ENCODE data around the gene PATL1.

The PATL1 gene

DNA sequence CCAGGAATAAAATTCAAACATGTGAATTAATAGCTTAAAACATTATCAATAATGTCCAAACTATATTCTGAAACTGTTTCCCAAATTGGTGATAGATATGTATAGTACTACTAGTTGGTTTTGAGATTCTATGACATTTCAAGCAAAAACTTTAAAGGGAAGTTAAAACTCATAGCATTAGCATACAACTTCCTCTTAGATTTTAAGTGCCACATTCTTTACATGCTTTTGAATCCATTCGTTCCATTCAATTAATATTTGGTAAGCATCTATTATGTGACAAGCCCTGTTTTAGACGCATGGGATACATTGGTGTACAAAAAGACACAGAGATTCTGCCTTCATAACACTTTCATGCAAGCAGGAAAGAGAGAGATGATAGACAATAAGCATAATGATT, 8.9 kb downstream of the PATL1 start:
- TF ChIP-seq, protein P1, sequence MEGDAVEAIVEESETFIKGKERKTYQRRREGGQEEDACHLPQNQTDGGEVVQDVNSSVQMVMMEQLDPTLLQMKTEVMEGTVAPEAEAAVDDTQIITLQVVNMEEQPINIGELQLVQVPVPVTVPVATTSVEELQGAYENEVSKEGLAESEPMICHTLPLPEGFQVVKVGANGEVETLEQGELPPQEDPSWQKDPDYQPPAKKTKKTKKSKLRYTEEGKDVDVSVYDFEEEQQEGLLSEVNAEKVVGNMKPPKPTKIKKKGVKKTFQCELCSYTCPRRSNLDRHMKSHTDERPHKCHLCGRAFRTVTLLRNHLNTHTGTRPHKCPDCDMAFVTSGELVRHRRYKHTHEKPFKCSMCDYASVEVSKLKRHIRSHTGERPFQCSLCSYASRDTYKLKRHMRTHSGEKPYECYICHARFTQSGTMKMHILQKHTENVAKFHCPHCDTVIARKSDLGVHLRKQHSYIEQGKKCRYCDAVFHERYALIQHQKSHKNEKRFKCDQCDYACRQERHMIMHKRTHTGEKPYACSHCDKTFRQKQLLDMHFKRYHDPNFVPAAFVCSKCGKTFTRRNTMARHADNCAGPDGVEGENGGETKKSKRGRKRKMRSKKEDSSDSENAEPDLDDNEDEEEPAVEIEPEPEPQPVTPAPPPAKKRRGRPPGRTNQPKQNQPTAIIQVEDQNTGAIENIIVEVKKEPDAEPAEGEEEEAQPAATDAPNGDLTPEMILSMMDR (IDR thresholded peaks at IDR 0.05; ENCODE audit: control insufficient read depth, extremely low read depth, insufficient read depth) = no peak
- H3K4me3 ChIP-seq (ENCODE audit: low read depth, low read length) = no peak overlapping the region
- DNase-seq (ENCODE audit: low read depth) = no peak

DNA sequence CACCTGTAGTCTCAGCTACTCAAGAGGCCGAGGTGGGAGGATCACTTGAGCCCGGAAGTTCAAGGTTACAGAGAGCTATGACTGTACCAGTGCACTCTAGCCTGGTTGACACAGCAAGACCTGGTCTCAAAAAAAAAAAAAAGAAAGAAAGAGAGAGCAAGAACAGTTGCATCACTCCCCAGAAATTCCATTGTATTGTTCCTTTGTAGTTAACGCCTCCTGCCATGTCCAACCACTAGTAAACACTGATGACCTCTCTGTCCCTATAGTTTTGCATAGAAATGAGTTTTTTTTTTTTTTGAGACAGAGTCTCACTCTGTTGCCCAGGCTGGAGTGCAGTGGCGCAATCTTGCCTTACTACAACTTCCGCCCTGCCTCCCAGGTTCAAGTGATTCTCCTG, 10.8 kb downstream of the PATL1 start:
- H3K4me3 ChIP-seq (ENCODE audit: low read depth, low read length) = no peak overlapping the region
- no peak for DNase-seq (ENCODE audit: low read depth)
- TF ChIP-seq, protein P1 (IDR thresholded peaks at IDR 0.05; ENCODE audit: control insufficient read depth, extremely low read depth, insufficient read depth) = no peak

DNA sequence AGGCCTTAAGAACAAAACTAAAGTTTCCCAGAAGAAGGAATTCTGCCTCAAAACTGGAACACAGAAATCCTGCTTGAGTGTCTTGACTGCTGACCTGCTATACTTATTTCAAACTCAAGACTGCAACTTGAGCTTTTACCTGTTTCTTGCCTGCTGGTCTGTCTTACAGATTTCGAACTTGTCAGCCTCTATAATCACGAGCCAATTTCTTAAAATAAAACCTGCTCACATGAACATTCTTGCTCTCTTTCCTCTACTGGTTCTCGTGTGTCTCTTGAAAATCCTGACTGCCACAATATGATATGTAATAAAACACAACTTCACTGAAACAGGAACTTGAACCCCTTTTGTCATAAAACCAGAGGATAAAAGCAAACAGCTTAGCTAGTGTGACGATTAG, 13.9 kb downstream of the PATL1 start:
- no peak overlapping the region for H3K4me3 ChIP-seq (ENCODE audit: low read depth, low read length)
- no peak for DNase-seq (ENCODE audit: low read depth)
- TF ChIP-seq, protein P1 (IDR thresholded peaks at IDR 0.05; ENCODE audit: control insufficient read depth, extremely low read depth, insufficient read depth) = no peak

DNA sequence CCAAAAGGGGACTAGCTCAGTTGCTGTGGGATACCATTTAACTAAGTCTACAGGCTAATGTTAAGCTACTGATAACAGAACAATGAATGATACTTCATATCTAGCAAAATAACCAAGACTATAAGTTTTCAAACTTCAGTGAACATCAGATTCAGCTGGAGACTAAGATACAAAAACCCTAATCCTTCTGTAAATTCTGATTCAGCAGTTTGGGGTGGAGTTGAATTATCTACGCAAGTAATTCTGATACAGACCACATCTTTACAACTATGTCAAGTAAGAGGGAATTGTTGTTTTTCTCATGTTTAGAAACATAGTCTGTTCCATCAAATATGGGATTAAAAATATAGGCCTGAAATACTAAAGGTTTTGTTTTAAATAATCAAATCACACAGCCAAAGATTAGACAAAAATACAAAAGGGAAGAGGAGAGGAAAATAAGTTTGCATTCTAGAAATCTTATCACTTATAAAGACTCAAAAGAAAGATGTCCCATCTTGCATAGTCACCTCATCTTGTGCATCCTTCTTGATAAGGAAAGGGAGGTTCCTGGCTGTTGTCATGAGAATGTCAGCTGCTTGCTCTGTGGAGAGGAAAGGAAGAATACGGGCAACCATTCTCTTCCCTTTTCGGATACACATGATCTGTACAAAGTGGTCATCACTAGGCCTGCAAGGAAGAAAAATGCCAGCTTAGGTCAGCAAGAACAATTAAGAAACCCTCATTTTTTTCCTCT, 21.4 kb downstream of the PATL1 start:
- no peak overlapping the region for H3K4me3 ChIP-seq (ENCODE audit: low read depth, low read length)
- DNase-seq (ENCODE audit: low read depth) = no peak
- TF ChIP-seq, protein P1 (IDR thresholded peaks at IDR 0.05; ENCODE audit: control insufficient read depth, extremely low read depth, insufficient read depth) = no peak

DNA sequence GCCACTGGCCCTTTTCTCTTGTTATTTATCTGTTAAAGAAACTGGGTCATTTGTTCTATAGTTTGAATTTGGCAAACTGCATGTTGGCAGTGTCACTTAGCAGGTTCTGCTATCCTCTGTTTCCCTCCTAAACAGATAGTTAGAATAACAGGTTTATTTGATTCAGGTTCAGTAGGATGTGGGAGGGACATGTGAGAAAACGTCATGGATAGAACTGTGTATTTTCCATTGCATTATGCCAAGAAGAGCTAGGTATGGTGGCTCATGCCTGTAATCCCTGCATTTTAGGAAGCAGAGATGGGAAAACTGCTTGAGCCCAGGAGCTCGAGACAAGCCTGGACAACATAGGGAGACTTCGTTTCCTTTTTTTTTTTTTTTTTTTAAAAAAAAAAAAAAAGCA, 24.3 kb downstream of the PATL1 start:
- DNase-seq (ENCODE audit: low read depth) = no peak
- TF ChIP-seq, protein P1 (IDR thresholded peaks at IDR 0.05; ENCODE audit: control insufficient read depth, extremely low read depth, insufficient read depth) = no peak
- H3K4me3 ChIP-seq (ENCODE audit: low read depth, low read length) = no peak overlapping the region

DNA sequence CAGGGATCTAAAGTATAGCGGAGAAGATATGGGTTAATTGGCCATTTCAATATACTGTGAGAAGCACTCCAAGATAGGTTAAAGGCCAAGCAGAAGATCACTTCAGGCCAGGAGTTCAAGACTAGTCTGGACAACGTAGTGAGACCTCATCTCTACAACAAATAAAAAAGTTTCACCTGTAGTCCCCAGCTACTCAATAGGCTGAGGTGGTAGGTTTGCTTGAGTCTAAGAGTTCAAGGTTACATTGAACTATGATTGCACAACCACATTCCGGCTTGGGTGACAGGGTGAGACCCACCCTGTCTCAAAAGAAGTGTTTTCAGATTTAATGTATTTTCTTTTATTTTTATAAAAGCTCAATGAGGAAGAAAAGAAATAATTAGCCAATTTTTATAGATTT, 25.4 kb downstream of the PATL1 start:
- TF ChIP-seq, protein P1 (IDR thresholded peaks at IDR 0.05; ENCODE audit: control insufficient read depth, extremely low read depth, insufficient read depth) = no peak
- no peak for DNase-seq (ENCODE audit: low read depth)
- no peak overlapping the region for H3K4me3 ChIP-seq (ENCODE audit: low read depth, low read length)

DNA sequence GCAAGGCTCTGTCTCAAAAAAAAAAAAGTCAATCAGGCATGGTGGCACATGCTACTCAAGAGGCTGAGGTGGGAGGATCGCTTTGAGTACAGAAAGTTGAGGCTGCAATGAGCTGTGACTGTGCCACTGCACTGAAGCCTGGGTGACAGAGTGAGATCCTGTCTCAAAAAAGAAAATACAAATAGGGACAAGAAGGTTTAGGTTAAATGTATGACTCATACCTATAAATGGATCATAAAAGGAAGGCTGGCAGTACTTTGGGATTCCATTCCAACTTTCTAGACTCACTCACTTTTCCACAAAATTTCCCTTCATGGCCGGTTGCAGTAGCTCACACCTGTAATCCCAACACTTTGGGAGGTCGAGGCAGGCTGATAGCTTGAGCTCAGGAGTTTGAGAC, 27.7 kb downstream of the PATL1 start:
- H3K4me3 ChIP-seq (ENCODE audit: low read depth, low read length) = no peak overlapping the region
- peak; percentile 19 for DNase-seq (ENCODE audit: low read depth)
- TF ChIP-seq, protein P1 (IDR thresholded peaks at IDR 0.05; ENCODE audit: control insufficient read depth, extremely low read depth, insufficient read depth) = no peak

All from LNCaP clone FGC (cell line).